Ovary (tissue), 3 donors: ENCODE measurements around the gene C12orf75.

Source experiments
- EP300 ChIP-seq: sonication (generic); formaldehyde crosslinking; IDR thresholded peaks from one replicate; pipeline ENCODE4 v1.6.1; 2017; ENCODE audit warnings: antibody characterized with exemption
- POLR2A ChIP-seq: fragments of 450-650 bp; IDR thresholded peaks from one replicate; pipeline ENCODE4 v1.6.1; 2017; ENCODE audit warnings: antibody characterized with exemption, mild to moderate bottlenecking, moderate library complexity
- TF ChIP-seq, protein P1 (sequence below), 3 donors: fragments of 450-650 bp in 2 of 3; fragments of 200-600 bp in 1 of 3; IDR thresholded peaks; one replicate each; pipeline versions ENCODE4 v1.5.1 to v1.8.0; 2016 to 2022; ENCODE audit warnings: antibody characterized with exemption in 3 of 3, mild to moderate bottlenecking in 1 of 3
- donor health status: DM: no; HTN: no; CAD: no.

DNA sequence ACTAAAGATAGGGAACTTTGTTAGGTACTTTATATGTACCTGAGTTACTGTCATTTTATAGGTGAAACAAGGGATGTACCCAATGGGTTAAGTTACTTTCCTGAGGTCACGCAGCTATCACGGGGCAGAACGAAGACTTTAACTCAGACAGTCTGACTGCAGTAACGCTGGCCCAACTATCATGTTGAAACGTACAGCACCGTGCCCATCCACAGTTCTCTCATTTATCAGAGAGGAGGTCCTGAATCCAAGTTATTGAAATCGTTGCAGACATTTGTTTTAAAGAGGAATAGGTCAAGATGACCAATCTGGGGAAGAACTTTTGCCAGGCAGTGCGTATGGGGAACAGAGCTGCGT lies 587 bp upstream of the C12orf75 start:
- TF ChIP-seq, protein P1, sequence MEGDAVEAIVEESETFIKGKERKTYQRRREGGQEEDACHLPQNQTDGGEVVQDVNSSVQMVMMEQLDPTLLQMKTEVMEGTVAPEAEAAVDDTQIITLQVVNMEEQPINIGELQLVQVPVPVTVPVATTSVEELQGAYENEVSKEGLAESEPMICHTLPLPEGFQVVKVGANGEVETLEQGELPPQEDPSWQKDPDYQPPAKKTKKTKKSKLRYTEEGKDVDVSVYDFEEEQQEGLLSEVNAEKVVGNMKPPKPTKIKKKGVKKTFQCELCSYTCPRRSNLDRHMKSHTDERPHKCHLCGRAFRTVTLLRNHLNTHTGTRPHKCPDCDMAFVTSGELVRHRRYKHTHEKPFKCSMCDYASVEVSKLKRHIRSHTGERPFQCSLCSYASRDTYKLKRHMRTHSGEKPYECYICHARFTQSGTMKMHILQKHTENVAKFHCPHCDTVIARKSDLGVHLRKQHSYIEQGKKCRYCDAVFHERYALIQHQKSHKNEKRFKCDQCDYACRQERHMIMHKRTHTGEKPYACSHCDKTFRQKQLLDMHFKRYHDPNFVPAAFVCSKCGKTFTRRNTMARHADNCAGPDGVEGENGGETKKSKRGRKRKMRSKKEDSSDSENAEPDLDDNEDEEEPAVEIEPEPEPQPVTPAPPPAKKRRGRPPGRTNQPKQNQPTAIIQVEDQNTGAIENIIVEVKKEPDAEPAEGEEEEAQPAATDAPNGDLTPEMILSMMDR (IDR thresholded peaks at IDR 0.05) = no peak
- TF ChIP-seq POLR2A = no peak
- no peak for TF ChIP-seq EP300
